GM23338 (cell line): ENCODE results near the gene RANGRF. TPM values are rescaled to one million over a fixed set of nuclear protein-coding genes. Genes with fewer than 3 reads are reported as not detected.

Experiments
- ATAC-seq: fragments of 200-7000 bp; cut with Tn5 transposase; 3 replicates; pipeline ENCODE4 v1.9.1; 2020
- DNase-seq: peaks from one replicate; pipeline ENCODE4 v3.0.0-alpha.2; 2015; ENCODE audit warnings: low spot score
- H2AFZ ChIP-seq: fragments of 200-600 bp; sonication (generic); 2 replicates; pipeline ENCODE4 v1.8.0; 2016; ENCODE audit warnings: antibody characterized with exemption, mild to moderate bottlenecking, moderate library complexity
- H3F3A ChIP-seq: fragments of 200-600 bp; sonication (generic); replicated peaks from 2 replicates; pipeline ENCODE4 v1.8.0; 2017; ENCODE audit warnings: antibody characterized with exemption, mixed run types, low read depth
- H3K27ac ChIP-seq: fragments of 200-600 bp; sonication (generic); 2 replicates; pipeline ENCODE4 v1.6.1; 2016; ENCODE audit warnings: low read depth
- H3K27me3 ChIP-seq: fragments of 200-600 bp; sonication (generic); 2 replicates; pipeline ENCODE4 v1.8.0; 2016; ENCODE audit warnings: mild to moderate bottlenecking, mixed run types, moderate library complexity; ENCODE audit not compliant: insufficient read depth
- H3K36me3 ChIP-seq: fragments of 200-600 bp; sonication (generic); 2 replicates; pipeline ENCODE4 v1.8.0; 2016; ENCODE audit warnings: mild to moderate bottlenecking; ENCODE audit not compliant: insufficient read depth
- H3K4me1 ChIP-seq: fragments of 200-600 bp; sonication (generic); 2 replicates; pipeline ENCODE4 v1.8.0; 2016; ENCODE audit warnings: mild to moderate bottlenecking, moderate library complexity; ENCODE audit not compliant: insufficient read depth
- H3K4me2 ChIP-seq: fragments of 200-600 bp; sonication (generic); 2 replicates; pipeline ENCODE4 v1.7.1; 2017; ENCODE audit warnings: mixed run types
- H3K4me3 ChIP-seq: fragments of 200-600 bp; sonication (generic); 2 replicates; pipeline ENCODE4 v1.6.1; 2016; ENCODE audit warnings: mixed run types
- H3K79me2 ChIP-seq: fragments of 200-600 bp; sonication (generic); replicated peaks from 2 replicates; pipeline ENCODE4 v1.8.0; 2017; ENCODE audit warnings: mild to moderate bottlenecking; ENCODE audit not compliant: insufficient read depth
- H3K9me2 ChIP-seq: fragments of 200-600 bp; sonication (generic); 2 replicates; pipeline ENCODE4 v1.8.0; 2017; ENCODE audit not compliant: insufficient read depth
- H4K20me1 ChIP-seq: fragments of 200-600 bp; sonication (generic); replicated peaks from 2 replicates; pipeline ENCODE4 v1.8.0; 2017; ENCODE audit warnings: mild to moderate bottlenecking; ENCODE audit not compliant: insufficient read depth
- H3K27ac Mint-ChIP-seq: 2 replicates; pipeline ENCODE4 v1.8.0; 2020; ENCODE audit warnings: inconsistent platforms, mild to moderate bottlenecking, moderate library complexity, mixed read lengths
- H3K27me3 Mint-ChIP-seq: 3 replicates; pipeline ENCODE4 v1.8.0; 2022; ENCODE audit warnings: low read depth, mild to moderate bottlenecking, moderate library complexity, mixed read lengths, inconsistent platforms; ENCODE audit not compliant: insufficient read depth, poor library complexity
- H3K36me3 Mint-ChIP-seq: 3 replicates; pipeline ENCODE4 v1.8.0; 2021; ENCODE audit warnings: low read depth, mild to moderate bottlenecking, inconsistent platforms, moderate library complexity, mixed read lengths
- H3K4me1 Mint-ChIP-seq: 3 replicates; pipeline ENCODE4 v1.8.0; 2020; ENCODE audit warnings: mild to moderate bottlenecking, inconsistent platforms, mixed read lengths
- H3K4me3 Mint-ChIP-seq: 3 replicates; pipeline ENCODE4 v1.8.0; 2021; ENCODE audit warnings: moderate library complexity, mild to moderate bottlenecking, inconsistent platforms, mixed read lengths
- H3K9me3 Mint-ChIP-seq: 3 replicates; pipeline ENCODE4 v1.8.0; 2020; ENCODE audit warnings: moderate library complexity, mild to moderate bottlenecking, inconsistent platforms, mixed read lengths
- EZH2 ChIP-seq: fragments of 200-600 bp; sonication (generic); IDR thresholded peaks from one replicate; pipeline ENCODE4 v1.8.0; 2017; ENCODE audit warnings: antibody characterized with exemption, mild to moderate bottlenecking, low read depth; ENCODE audit not compliant: unreplicated experiment
- EZH2phosphoT487 ChIP-seq: fragments of 200-600 bp; sonication (generic); IDR thresholded peaks from one replicate; pipeline ENCODE4 v1.8.1; 2018; ENCODE audit warnings: antibody characterized with exemption; ENCODE audit not compliant: unreplicated experiment
- NANOG ChIP-seq: IDR thresholded peaks from 2 replicates; pipeline ENCODE4 v1.6.1; 2016; ENCODE audit warnings: antibody characterized with exemption, borderline replicate concordance
- POLR2AphosphoS5 ChIP-seq: IDR thresholded peaks from 2 replicates; pipeline ENCODE4 v1.6.1; 2016; ENCODE audit warnings: antibody characterized with exemption, low read depth
- STAT1 ChIP-seq: IDR thresholded peaks from one replicate; pipeline ENCODE4 v1.6.1; 2016; ENCODE audit warnings: antibody characterized with exemption; ENCODE audit not compliant: unreplicated experiment
- ZNF331 ChIP-seq: fragments of 250-450 bp; sonication (Bioruptor Pico); IDR thresholded peaks from 2 replicates; pipeline ENCODE4 v1.5.0; 2020; ENCODE audit warnings: low read depth, mild to moderate bottlenecking, moderate library complexity
- polyA plus RNA-seq: library from polyadenylated mRNA; unstranded; fragments of >200 nt; fragmentation: Nextera tagmentation; extraction: Ambion mirVana; gene quantifications from 2 replicates; pipeline ENCODE4 v1.2.1, GENCODE V29; 2016
- total RNA-seq: library from RNA; depleted of rRNA; stranded (reverse); fragments of >200 nt; shearing (Covaris generic); gene quantifications from 2 replicates; pipeline ENCODE4 v1.2.3, GENCODE V29; 2014
- TF ChIP-seq, protein P1 (sequence below): IDR thresholded peaks from 2 replicates; pipeline ENCODE4 v1.6.1; 2016; ENCODE audit warnings: antibody characterized with exemption
- TF ChIP-seq, protein P2 (sequence below): IDR thresholded peaks from one replicate; pipeline ENCODE4 v1.6.1; 2018; ENCODE audit warnings: antibody characterized with exemption; ENCODE audit not compliant: unreplicated experiment

RANGRF gene
- total and polyA plus RNA-seq, 2 experiments from 2014 or later = 11.2 to 52.4 TPM

DNA sequence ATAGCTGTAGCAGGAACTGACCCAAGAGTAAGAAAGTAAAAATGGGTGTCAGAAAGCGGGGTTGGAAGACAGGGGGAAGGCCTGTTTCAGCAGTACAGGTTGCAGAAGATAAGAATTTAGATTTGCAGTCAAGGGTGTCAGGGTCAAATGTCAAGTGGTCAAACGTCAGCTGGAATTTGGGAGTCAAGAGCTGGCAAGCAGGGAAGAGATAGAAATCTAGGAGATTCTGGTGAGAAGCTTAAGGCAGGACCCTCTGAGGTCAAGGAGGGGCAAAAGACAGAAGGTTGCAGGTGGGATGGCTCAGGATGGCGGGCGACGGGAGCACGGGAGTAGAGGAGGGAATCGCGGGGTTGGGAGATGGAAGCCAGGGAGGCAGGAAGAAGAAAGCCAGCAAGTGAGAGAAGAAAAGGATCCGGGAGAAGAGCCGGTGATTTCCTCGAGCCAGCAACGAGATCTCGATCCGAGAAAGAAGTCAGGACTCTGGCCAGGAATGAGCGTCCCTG is 6.4 kb downstream of the RANGRF start:
- Histone ChIP-seq H2AFZ (peak overlapping the region; percentile 93), H3K27ac (0 out of 2 replicates have a peak overlapping the region, but pooled peaks have one; percentile 28), H4K20me1 (no peaks in the 10 kb centered on the region), H3K79me2 (no peaks in the 10 kb centered on the region), H3K4me3 (peak overlapping the region; percentile 89), H3K36me3 (no peaks in the 10 kb centered on the region), H3K4me1 (peaks cover 10% of the 10 kb centered on the region; the same call in 1 of the 2 replicates), H3K4me2 (peak overlapping the region; percentile 84), H3K27me3 (no peaks in the 10 kb centered on the region), H3K9me2 (peaks cover 4% of the 10 kb centered on the region; the same call in 1 of the 2 replicates), H3F3A (peaks cover 18% of the 10 kb centered on the region; the same call in 1 of the 2 replicates)
- DNase-seq = no peak
- Mint-ChIP-seq H3K36me3 (no peaks in the 10 kb centered on the region; the same call in 2 of the 3 replicates), H3K27ac (peak overlapping the region; percentile 25; the same call in 1 of the 2 replicates), H3K27me3 (peaks cover 23% of the 10 kb centered on the region), H3K4me1 (peaks cover 23% of the 10 kb centered on the region), H3K4me3 (peak overlapping the region; percentile 77), H3K9me3 (no peaks in the 10 kb centered on the region; the same call in 2 of the 3 replicates)
- ATAC-seq = peak; percentile 16
- TF ChIP-seq POLR2AphosphoS5 = no peak
- TF ChIP-seq, protein P1, sequence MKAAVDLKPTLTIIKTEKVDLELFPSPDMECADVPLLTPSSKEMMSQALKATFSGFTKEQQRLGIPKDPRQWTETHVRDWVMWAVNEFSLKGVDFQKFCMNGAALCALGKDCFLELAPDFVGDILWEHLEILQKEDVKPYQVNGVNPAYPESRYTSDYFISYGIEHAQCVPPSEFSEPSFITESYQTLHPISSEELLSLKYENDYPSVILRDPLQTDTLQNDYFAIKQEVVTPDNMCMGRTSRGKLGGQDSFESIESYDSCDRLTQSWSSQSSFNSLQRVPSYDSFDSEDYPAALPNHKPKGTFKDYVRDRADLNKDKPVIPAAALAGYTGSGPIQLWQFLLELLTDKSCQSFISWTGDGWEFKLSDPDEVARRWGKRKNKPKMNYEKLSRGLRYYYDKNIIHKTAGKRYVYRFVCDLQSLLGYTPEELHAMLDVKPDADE = no peak
- TF ChIP-seq, protein P2, sequence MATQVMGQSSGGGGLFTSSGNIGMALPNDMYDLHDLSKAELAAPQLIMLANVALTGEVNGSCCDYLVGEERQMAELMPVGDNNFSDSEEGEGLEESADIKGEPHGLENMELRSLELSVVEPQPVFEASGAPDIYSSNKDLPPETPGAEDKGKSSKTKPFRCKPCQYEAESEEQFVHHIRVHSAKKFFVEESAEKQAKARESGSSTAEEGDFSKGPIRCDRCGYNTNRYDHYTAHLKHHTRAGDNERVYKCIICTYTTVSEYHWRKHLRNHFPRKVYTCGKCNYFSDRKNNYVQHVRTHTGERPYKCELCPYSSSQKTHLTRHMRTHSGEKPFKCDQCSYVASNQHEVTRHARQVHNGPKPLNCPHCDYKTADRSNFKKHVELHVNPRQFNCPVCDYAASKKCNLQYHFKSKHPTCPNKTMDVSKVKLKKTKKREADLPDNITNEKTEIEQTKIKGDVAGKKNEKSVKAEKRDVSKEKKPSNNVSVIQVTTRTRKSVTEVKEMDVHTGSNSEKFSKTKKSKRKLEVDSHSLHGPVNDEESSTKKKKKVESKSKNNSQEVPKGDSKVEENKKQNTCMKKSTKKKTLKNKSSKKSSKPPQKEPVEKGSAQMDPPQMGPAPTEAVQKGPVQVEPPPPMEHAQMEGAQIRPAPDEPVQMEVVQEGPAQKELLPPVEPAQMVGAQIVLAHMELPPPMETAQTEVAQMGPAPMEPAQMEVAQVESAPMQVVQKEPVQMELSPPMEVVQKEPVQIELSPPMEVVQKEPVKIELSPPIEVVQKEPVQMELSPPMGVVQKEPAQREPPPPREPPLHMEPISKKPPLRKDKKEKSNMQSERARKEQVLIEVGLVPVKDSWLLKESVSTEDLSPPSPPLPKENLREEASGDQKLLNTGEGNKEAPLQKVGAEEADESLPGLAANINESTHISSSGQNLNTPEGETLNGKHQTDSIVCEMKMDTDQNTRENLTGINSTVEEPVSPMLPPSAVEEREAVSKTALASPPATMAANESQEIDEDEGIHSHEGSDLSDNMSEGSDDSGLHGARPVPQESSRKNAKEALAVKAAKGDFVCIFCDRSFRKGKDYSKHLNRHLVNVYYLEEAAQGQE = no peak
- no peak for TF ChIP-seq ZNF331 (CRISPR knock-in tag)
- TF ChIP-seq NANOG = no peak
- no peak for TF ChIP-seq STAT1

DNA sequence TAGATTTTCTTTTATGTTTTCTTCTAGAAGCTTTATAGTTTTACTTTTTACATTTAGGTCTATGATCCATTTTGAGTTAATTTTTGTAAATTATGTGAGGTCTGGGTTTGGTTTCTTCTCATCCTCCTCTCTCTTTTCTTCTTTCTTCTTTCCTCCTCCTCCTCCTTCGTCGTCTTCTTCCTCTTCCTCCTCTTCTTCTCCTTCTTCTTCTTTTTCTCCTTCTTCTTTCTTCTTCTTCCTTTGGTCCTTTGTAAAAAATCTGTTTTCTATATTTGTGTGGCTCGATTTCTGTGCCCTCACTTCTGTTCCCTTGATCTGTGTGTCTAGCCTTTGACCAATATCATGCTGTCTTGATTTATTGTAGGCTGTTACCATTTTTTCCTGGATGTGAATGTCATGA is 11.8 kb downstream of the RANGRF start:
- ATAC-seq = no peak
- Mint-ChIP-seq H3K4me3 (0 out of 3 replicates have a peak overlapping the region, but pooled peaks have one; percentile 7), H3K27ac (no peak overlapping the region), H3K9me3 (no peaks in the 10 kb centered on the region; the same call in 2 of the 3 replicates), H3K4me1 (peaks cover 3% of the 10 kb centered on the region; the same call in 1 of the 3 replicates), H3K36me3 (no peaks in the 10 kb centered on the region), H3K27me3 (peaks cover 12% of the 10 kb centered on the region)
- no peak for DNase-seq
- Histone ChIP-seq H3K9me2 (peaks cover 4% of the 10 kb centered on the region; the same call in 1 of the 2 replicates), H4K20me1 (no peaks in the 10 kb centered on the region), H2AFZ (no peak overlapping the region; the same call in 1 of the 2 replicates), H3K4me1 (no peaks in the 10 kb centered on the region), H3K36me3 (no peaks in the 10 kb centered on the region), H3K27me3 (no peaks in the 10 kb centered on the region), H3K27ac (no peak overlapping the region), H3F3A (0 out of 2 replicates have a peak, but pooled peaks cover 11% of the 10 kb centered on the region), H3K4me2 (no peak overlapping the region), H3K79me2 (no peaks in the 10 kb centered on the region), H3K4me3 (no peak overlapping the region)
- no peak for TF ChIP-seq EZH2
- TF ChIP-seq EZH2phosphoT487 = no peak
- TF ChIP-seq, protein P2 = no peak
- no peak for TF ChIP-seq NANOG
